Measurements from ENCODE around the gene STARD7.

The STARD7 gene

GRCh38 chr2:96148410-96149217 lies 60.0 kb downstream of the STARD7 start:
- peak; percentile 87 for DNase-seq (ENCODE audit: low read depth)

- no peak for DNase-seq (ENCODE audit: low read depth)
These were observed 60.9 kb downstream of the STARD7 start for GRCh38 chr2:96147593-96148201.

DNA sequence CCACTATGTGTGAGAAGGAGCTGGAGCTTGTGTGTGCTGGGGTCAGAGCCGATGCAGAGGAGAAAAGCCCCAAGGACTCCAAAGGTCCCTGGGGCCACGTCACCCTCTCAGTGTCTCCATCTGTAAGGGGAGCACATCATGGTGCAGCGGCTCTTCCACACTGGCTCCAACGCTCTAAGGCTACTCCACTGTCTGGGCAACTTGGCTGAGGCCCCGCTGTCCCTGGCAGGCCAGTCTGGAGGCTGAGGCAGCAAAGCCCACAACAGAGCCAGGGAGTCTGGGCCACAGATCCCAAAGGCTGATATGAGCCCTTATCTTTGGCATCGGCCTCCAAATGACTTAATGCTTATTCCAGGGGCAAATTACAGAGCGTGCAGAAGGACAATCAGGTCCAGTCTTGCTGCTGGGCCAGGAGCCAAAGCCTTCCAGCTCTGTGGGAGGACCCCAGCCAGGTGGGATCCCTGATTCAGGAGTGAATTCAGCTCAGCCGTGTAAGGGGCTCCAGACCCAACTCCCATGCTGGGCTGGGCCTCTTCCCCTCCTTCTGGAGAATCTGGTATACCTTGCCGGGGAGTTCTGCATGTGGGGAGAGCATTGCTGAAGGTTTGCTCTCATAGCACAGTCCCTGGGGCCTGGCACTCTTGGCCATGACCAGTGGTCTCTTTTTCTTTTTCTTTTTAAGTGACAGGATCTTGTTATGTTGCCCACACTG lies 61.6 kb downstream of the STARD7 start:
- DNase-seq (ENCODE audit: low read depth) = no peak

- peak; percentile 77 for DNase-seq (ENCODE audit: low read depth)
These were observed 62.3 kb downstream of the STARD7 start for GRCh38 chr2:96146153-96146880.

DNA sequence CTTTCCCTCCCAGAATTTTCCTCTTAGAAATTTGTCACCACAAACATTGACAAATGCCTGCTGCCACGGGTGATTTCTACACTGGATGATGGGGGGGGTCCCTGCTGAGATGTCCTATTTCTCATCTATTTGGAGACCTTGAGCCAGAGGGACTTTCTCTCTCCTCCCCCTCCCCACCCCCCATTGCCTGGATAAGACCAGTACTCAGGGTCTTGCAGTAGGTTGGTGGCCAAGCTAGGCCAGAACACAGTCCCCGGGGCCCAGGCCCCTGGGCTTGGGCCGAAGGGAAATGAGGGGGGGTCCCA lies 62.8 kb downstream of the STARD7 start:
- no peak for DNase-seq (ENCODE audit: low read depth)

GRCh38 chr2:96145036-96145847 lies 63.4 kb downstream of the STARD7 start, which contains the start of gene DUSP2:
TSS of gene DUSP2 (minus strand) at chr2:96145440. CDS start at chr2:96145354, 86 bp downstream.
- peak; percentile 90 for DNase-seq (ENCODE audit: low read depth)

DNA sequence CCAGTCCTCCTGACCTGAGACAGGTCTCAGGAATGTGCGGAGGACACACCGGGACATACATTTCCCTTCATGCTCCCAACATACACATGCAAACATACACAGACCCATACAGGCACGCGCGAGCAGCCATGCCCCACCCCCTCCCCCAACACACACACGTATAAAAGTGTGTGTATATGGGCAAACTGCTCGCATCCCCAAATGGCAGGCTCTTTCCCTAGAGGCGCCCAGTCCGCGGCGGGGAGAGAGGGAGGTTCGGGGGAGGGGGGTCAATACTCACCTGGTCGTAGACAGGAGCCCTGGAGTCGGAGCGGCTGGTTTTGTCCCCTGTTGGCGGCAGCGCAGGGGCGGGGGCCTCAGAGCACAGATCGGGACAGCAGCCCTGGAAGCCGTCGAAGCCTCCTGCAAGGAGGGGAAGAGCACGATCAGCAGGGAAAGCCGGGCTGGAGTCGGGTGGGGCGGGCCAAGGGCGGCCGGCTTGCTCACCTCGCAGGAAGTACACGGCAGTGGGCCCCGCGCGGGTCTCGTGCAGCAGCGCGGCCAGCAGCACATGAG lies 64.1 kb downstream of the STARD7 start:
- peak; percentile 39 for DNase-seq (ENCODE audit: low read depth)

GRCh38 chr2:96143848-96144480 lies 64.7 kb downstream of the STARD7 start:
- DNase-seq (ENCODE audit: low read depth) = peak; percentile 42

DNA sequence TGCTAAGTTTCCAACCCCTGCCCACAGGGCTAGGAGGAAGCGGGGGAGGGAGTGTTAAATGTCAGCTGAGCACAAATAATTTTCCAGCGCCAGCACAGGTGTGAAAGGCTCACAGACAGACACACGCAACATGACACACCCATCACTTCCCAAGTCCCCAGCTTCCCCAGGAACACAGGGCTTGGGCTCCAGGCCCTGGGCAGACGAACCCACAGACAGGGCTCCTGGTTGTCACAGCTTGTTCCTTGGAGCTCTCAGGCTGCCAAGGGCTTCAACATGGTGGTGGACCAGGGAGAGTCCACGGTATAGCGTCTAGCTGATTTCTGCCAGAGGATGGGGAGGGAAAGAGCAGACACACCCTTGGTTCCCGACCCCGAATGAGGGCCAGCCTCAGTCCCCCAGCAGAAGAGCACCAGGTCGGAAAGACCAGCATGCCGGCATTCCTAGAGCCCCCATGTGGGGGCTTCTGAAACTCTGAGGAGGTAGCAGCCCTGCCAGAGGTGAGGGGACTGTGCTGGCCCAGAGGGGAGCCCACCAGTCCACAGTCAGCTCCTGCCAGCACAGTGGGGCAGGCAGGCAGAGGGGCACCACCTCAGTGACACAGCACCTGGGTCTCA lies 65.3 kb downstream of the STARD7 start:
- peak; percentile 33 for DNase-seq (ENCODE audit: low read depth)

- peak; percentile 71 for DNase-seq (ENCODE audit: low read depth)
These were observed 66.2 kb downstream of the STARD7 start for GRCh38 chr2:96142217-96143113.

GRCh38 chr2:96141624-96141967 lies 67.0 kb downstream of the STARD7 start:
- DNase-seq (ENCODE audit: low read depth) = peak; percentile 44

DNA sequence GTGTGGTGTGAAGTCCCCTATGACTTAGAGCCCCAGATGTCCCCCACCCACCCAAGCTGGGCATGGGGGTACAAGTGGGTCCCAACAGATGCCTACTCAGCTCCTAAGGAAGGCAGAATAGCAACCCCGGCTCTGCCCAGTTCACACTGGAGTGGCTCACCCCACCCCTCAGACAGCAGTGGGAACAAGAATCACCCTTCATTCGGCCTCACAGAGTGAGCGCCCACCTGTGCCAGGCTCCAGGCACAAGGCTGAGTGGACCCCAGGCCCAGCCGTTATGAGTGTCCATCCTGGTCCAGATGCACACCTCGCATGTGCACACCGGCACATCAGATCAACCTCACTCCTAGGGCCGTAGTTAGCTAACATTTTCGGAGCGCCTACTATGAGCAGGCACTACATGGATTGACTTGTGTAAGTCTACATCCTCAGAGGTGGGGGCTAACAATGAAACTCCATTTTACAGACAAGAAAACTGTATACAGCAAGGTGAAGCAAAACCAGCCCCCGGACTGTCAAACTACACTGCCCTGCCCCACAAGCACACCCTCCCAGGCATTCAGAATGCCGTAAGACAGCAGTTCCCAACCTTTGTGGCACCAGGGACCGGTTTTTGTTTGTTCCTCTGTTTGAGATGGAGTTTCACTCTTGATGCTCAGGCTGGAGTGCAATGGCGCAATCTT lies 67.5 kb downstream of the STARD7 start:
- DNase-seq (ENCODE audit: low read depth) = peak; percentile 40

DNA sequence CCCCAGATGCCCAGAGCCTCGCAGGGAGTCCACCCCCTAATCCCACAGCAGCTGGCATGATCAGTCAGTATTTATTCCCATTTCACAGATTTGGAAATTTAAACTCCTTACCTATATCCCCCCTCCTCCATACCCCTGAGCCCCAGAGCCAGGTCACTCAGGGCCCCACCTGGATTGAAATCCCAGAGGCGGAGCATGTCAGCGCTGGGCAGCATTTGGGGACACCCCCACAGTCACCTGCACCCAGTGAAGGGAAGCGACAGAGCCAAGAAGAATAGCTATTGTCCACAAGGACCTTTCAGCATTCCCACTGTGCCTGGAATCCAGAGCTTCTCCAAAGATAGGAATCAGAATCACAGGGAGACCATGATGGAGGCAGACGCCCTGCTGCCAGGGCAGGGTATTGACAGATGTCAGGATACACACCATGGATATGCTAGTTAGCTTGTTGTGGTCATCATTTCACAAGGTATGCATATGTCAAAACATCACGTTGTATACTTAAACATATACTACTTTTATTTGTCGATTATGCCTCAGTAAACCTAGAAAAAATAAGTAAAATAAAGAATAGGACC lies 69.4 kb downstream of the STARD7 start:
- no peak for DNase-seq (ENCODE audit: low read depth)

- DNase-seq (ENCODE audit: low read depth) = peak; percentile 61
These were observed 70.2 kb downstream of the STARD7 start, which contains the start of gene ASTL for GRCh38 chr2:96138179-96139145. TSS of gene ASTL (minus strand) at chr2:96138502. CDS start at chr2:96138436, 66 bp downstream.

GRCh38 chr2:96137321-96138178 lies 71.1 kb downstream of the STARD7 start:
- no peak for DNase-seq (ENCODE audit: low read depth)

- no peak for DNase-seq (ENCODE audit: low read depth)
These were observed 72.4 kb downstream of the STARD7 start for GRCh38 chr2:96136129-96136720.

Measured in activated T-cell treated with anti-CD3 and anti-CD28 coated beads for 1 hour (primary cell).